Fibroblast of peridontal ligament (primary cell): Measurements from ENCODE around the gene DSCAM.

Source experiments
- DNase-seq: peaks from one replicate; pipeline ENCODE4 v3.0.0-alpha.2; 2010; ENCODE audit errors: extremely low read depth

The DSCAM gene

GRCh38 chr21:40553781-40554180 lies 293.2 kb downstream of the DSCAM start:
- no peak for DNase-seq

GRCh38 chr21:40547906-40548513 lies 298.9 kb downstream of the DSCAM start:
- DNase-seq = no peak

- no peak for DNase-seq
Observed at GRCh38 chr21:40546647-40547046, 300.3 kb downstream of the DSCAM start.

- no peak for DNase-seq
Observed at GRCh38 chr21:40540216-40540615, 306.7 kb downstream of the DSCAM start.

GRCh38 chr21:40534886-40535285 lies 312.1 kb downstream of the DSCAM start:
- DNase-seq = no peak

- DNase-seq = no peak
Observed at GRCh38 chr21:40531431-40532110, 315.4 kb downstream of the DSCAM start.

- DNase-seq = no peak
Observed at GRCh38 chr21:40531016-40531415, 315.9 kb downstream of the DSCAM start.

GRCh38 chr21:40517646-40518045 lies 329.3 kb downstream of the DSCAM start:
- DNase-seq = no peak

GRCh38 chr21:40516335-40516734 lies 330.6 kb downstream of the DSCAM start:
- DNase-seq = no peak

GRCh38 chr21:40512590-40512989 lies 334.4 kb downstream of the DSCAM start:
- no peak for DNase-seq

GRCh38 chr21:40507978-40508377 lies 339.0 kb downstream of the DSCAM start:
- DNase-seq = peak; percentile 41

GRCh38 chr21:40505681-40506080 lies 341.3 kb downstream of the DSCAM start:
- DNase-seq = no peak

- DNase-seq = no peak
Observed at GRCh38 chr21:40505244-40505643, 341.7 kb downstream of the DSCAM start.

GRCh38 chr21:40504825-40505224 lies 342.1 kb downstream of the DSCAM start:
- no peak for DNase-seq

GRCh38 chr21:40496116-40496515 lies 350.8 kb downstream of the DSCAM start:
- DNase-seq = no peak

- DNase-seq = no peak
Observed at GRCh38 chr21:40490408-40490807, 356.6 kb downstream of the DSCAM start.

- no peak for DNase-seq
Observed at GRCh38 chr21:40489001-40489400, 358.0 kb downstream of the DSCAM start.

- no peak for DNase-seq
Observed at GRCh38 chr21:40481764-40482163, 365.2 kb downstream of the DSCAM start.

GRCh38 chr21:40474513-40474912 lies 372.4 kb downstream of the DSCAM start:
- DNase-seq = no peak

GRCh38 chr21:40472013-40472412 lies 374.9 kb downstream of the DSCAM start:
- no peak for DNase-seq

- DNase-seq = no peak
Observed at GRCh38 chr21:40471103-40471502, 375.9 kb downstream of the DSCAM start.

- peak; percentile 9 for DNase-seq
Observed at GRCh38 chr21:40466893-40467483, 380.0 kb downstream of the DSCAM start.

GRCh38 chr21:40465382-40465781 lies 381.6 kb downstream of the DSCAM start:
- no peak for DNase-seq
